Measurements from ENCODE around the gene VIM. TPM values are rescaled to one million over a fixed set of nuclear protein-coding genes. Genes with fewer than 3 reads are reported as not detected.

The VIM gene
- total and polyA plus RNA-seq, 2 experiments from 2014 or later, result 131 to 228 TPM

DNA sequence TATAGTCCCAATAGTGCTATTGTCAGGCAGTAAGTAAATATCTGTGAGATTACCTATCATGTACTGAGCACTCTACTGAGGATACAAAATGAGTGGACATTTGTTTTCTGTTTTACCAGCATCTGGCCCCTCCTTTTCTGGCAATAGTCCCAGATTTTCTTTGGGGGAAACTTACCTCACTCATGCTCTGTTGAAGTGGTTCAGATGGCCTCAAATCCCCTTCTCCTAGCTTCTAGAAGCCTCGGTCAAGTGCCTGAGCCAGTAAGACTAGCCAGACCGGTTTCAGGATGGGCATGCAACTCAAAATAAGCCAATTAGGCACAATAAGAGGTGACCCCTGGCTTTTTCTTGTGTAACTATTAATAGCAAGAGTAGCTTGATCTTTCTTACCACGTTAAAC lies 46.3 kb upstream of the VIM start (continued):
- TF ChIP-seq, protein P1, sequence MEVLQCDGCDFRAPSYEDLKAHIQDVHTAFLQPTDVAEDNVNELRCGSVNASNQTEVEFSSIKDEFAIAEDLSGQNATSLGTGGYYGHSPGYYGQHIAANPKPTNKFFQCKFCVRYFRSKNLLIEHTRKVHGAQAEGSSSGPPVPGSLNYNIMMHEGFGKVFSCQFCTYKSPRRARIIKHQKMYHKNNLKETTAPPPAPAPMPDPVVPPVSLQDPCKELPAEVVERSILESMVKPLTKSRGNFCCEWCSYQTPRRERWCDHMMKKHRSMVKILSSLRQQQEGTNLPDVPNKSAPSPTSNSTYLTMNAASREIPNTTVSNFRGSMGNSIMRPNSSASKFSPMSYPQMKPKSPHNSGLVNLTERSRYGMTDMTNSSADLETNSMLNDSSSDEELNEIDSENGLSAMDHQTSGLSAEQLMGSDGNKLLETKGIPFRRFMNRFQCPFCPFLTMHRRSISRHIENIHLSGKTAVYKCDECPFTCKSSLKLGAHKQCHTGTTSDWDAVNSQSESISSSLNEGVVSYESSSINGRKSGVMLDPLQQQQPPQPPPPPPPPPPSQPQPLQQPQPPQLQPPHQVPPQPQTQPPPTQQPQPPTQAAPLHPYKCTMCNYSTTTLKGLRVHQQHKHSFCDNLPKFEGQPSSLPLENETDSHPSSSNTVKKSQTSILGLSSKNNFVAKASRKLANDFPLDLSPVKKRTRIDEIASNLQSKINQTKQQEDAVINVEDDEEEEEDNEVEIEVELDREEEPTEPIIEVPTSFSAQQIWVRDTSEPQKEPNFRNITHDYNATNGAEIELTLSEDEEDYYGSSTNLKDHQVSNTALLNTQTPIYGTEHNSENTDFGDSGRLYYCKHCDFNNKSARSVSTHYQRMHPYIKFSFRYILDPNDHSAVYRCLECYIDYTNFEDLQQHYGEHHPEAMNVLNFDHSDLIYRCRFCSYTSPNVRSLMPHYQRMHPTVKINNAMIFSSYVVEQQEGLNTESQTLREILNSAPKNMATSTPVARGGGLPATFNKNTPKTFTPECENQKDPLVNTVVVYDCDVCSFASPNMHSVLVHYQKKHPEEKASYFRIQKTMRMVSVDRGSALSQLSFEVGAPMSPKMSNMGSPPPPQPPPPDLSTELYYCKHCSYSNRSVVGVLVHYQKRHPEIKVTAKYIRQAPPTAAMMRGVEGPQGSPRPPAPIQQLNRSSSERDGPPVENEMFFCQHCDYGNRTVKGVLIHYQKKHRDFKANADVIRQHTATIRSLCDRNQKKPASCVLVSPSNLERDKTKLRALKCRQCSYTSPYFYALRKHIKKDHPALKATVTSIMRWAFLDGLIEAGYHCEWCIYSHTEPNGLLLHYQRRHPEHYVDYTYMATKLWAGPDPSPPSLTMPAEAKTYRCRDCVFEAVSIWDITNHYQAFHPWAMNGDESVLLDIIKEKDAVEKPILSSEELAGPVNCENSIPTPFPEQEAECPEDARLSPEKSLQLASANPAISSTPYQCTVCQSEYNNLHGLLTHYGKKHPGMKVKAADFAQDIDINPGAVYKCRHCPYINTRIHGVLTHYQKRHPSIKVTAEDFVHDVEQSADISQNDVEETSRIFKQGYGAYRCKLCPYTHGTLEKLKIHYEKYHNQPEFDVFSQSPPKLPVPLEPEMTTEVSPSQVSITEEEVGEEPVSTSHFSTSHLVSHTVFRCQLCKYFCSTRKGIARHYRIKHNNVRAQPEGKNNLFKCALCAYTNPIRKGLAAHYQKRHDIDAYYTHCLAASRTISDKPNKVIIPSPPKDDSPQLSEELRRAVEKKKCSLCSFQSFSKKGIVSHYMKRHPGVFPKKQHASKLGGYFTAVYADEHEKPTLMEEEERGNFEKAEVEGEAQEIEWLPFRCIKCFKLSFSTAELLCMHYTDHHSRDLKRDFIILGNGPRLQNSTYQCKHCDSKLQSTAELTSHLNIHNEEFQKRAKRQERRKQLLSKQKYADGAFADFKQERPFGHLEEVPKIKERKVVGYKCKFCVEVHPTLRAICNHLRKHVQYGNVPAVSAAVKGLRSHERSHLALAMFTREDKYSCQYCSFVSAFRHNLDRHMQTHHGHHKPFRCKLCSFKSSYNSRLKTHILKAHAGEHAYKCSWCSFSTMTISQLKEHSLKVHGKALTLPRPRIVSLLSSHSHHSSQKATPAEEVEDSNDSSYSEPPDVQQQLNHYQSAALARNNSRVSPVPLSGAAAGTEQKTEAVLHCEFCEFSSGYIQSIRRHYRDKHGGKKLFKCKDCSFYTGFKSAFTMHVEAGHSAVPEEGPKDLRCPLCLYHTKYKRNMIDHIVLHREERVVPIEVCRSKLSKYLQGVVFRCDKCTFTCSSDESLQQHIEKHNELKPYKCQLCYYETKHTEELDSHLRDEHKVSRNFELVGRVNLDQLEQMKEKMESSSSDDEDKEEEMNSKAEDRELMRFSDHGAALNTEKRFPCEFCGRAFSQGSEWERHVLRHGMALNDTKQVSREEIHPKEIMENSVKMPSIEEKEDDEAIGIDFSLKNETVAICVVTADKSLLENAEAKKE (CRISPR knock-in tag; IDR thresholded peaks at IDR 0.05), result no peak
- TF ChIP-seq NANOG (IDR thresholded peaks at IDR 0.05; ENCODE audit: borderline replicate concordance), result no peak
- no peak for TF ChIP-seq EZH2 (IDR thresholded peaks at IDR 0.05; ENCODE audit: low read depth, unreplicated experiment)
- TF ChIP-seq POLR2AphosphoS5 (IDR thresholded peaks at IDR 0.05; ENCODE audit: low read depth), result no peak
- no peak for TF ChIP-seq ZNF331 (CRISPR knock-in tag; IDR thresholded peaks at IDR 0.05; ENCODE audit: low read depth)
- TF ChIP-seq, protein P2, sequence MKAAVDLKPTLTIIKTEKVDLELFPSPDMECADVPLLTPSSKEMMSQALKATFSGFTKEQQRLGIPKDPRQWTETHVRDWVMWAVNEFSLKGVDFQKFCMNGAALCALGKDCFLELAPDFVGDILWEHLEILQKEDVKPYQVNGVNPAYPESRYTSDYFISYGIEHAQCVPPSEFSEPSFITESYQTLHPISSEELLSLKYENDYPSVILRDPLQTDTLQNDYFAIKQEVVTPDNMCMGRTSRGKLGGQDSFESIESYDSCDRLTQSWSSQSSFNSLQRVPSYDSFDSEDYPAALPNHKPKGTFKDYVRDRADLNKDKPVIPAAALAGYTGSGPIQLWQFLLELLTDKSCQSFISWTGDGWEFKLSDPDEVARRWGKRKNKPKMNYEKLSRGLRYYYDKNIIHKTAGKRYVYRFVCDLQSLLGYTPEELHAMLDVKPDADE (IDR thresholded peaks at IDR 0.05), result no peak

DNA sequence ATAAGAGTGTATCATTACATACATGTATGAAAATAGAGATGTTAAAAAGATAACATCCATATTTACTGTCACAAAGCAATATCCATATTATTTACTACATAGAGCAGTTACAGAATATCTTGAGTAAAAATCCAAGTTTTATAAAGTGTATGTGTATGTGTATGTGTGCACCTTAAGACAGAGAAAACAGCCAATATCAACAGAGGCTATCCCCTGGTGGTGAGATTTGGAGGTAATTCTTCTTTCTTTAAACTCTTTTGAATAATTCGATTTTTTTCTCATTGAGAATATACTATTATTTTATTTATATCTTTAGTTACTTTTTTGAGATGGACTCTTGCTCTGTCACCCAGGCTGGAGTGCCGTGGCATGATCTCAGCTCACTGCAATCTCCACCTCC lies 44.9 kb upstream of the VIM start:
- Histone ChIP-seq H3K27ac (ENCODE audit: low read depth) (no peak overlapping the region), H3K36me3 (ENCODE audit: insufficient read depth) (no peaks in the 10 kb centered on the region), H3K4me3 (no peak overlapping the region), H4K20me1 (replicated peaks; ENCODE audit: insufficient read depth) (no peaks in the 10 kb centered on the region; the same call in 1 of the 2 replicates), H3K4me2 (no peak overlapping the region), H3K27me3 (ENCODE audit: insufficient read depth) (no peaks in the 10 kb centered on the region), H3K79me2 (replicated peaks; ENCODE audit: insufficient read depth) (peaks cover 14% of the 10 kb centered on the region), H2AFZ (no peak overlapping the region), H3K9me2 (ENCODE audit: insufficient read depth) (no peaks in the 10 kb centered on the region), H3F3A (replicated peaks; ENCODE audit: low read depth) (no peaks in the 10 kb centered on the region), H3K4me1 (ENCODE audit: insufficient read depth) (peaks cover 14% of the 10 kb centered on the region)
- no peak overlapping the region; the same call in 1 of the 2 replicates for H3K27ac Mint-ChIP-seq
- peaks cover 12% of the 10 kb centered on the region for H3K4me1 Mint-ChIP-seq
- no peaks in the 10 kb centered on the region for H3K27me3 Mint-ChIP-seq (ENCODE audit: insufficient read depth, low read depth, poor library complexity)
- H3K36me3 Mint-ChIP-seq (ENCODE audit: low read depth), result no peaks in the 10 kb centered on the region
- DNase-seq (ENCODE audit: low spot score), result no peak
- ATAC-seq, result no peak
- H3K9me3 Mint-ChIP-seq, result no peaks in the 10 kb centered on the region
- H3K4me3 Mint-ChIP-seq, result no peak overlapping the region
- TF ChIP-seq, protein P1 (CRISPR knock-in tag; IDR thresholded peaks at IDR 0.05), result no peak
- TF ChIP-seq NANOG (IDR thresholded peaks at IDR 0.05; ENCODE audit: borderline replicate concordance), result no peak
